SU-DHL-6 (cell line): ENCODE measurements around the gene PRX.

Experiments used
- CTCF ChIP-seq: fragments of 200-600 bp; sonication (generic); IDR thresholded peaks from one replicate; pipeline ENCODE4 v1.5.1; 2017; ENCODE audit warnings: antibody characterized with exemption, mild to moderate bottlenecking, low read length, moderate library complexity; ENCODE audit not compliant: insufficient read depth, poor library complexity, severe bottlenecking
- EZH2phosphoT487 ChIP-seq: fragments of 200-600 bp; sonication (generic), shearing (Covaris generic); conservative IDR thresholded peaks from 2 replicates; pipeline ENCODE4 v1.6.1; 2018; ENCODE audit warnings: mild to moderate bottlenecking, antibody characterized with exemption, low read length, moderate library complexity, mixed read lengths

DNA sequence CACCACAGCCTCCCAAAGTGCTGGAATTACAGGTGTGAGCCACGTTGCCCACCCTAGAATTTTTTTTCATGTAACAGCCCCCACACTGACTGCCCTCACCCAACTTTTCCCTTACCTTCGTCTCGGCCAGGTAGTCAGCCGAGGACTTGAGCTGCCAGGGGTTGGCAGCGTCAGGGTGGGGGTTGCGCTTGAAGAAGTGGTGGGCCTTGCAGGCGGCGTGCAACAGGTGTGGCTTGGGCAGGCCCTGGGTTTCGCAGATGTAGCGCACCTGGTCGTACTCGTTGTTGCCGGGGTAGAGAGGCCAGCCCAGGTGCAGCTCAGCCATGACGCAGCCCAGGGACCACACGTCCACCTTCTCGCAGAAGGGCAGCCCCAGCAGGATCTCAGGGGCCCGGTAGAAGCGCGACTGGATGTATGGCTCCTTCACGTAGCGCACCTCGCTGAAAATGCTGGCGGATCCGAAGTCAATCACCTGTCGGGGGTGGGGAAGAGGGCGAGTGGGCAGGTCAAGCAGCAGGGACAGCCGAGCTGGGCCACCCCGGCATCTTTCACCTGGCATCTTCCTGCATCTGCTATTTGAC is 29.4 kb downstream of the PRX start:
- no peak for TF ChIP-seq CTCF
- TF ChIP-seq EZH2phosphoT487: no peak
